ENCODE results near the gene DRD3. TPM values are rescaled to one million over a fixed set of nuclear protein-coding genes. Genes with fewer than 3 reads are reported as not detected.

DRD3 gene
- total RNA-seq, 1 experiment from 2014 or later = not detected

DNA sequence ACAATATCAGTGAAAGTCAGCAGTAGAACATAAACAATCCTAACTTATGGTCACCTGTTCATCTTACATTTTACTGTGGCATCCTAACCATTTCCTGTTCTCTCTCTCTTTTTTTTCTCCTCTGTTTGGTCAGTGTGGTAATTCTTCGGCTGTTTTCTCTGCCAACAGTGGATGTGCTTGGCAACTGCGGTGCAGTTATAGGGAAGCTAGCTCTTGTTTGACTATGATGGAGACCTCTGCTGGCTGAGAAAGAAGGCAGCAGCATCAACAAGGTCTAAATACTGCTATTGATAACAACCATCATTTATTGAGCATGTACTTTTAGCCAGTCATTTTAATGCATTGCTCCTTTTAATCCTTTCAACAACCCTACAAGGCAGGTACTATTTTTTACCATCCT, 723 bp upstream of the DRD3 start:
- no peak overlapping the region for H2BK120ac ChIP-seq (ENCODE audit: low read depth, low read length, poor library complexity, severe bottlenecking)
- H3K4me3 Mint-ChIP-seq = no peak overlapping the region
- no CpG with 5 or more reads among the region's 2 CpGs for WGBS (ENCODE audit: extremely low coverage, insufficient read length, low lambda C conversion rate)
- no peaks in the 10 kb centered on the region for H3K9me3 ChIP-seq (ENCODE audit: control insufficient read depth, low read depth, low read length)
- no peak overlapping the region for H2BK20ac ChIP-seq (ENCODE audit: low read depth, low read length, poor library complexity, severe bottlenecking)
- H3K4me2 ChIP-seq (ENCODE audit: insufficient read depth, insufficient read length, low read length) = no peak overlapping the region
- H3K9me3 Mint-ChIP-seq = peaks cover 4 to 6% of the 10 kb centered on the region in 2 experiments; a peak in 3 of 5 replicates
- no peak overlapping the region for H2BK15ac ChIP-seq (ENCODE audit: low read depth, low read length)
- peak; percentile 52 for DNase-seq
- no peak overlapping the region for H3K27ac Mint-ChIP-seq
- no peak overlapping the region for H3K27ac ChIP-seq (ENCODE audit: insufficient read length, low read depth, low read length)
- H3K4ac ChIP-seq (ENCODE audit: low read depth, low read length) = no peak overlapping the region
- H3K79me2 ChIP-seq (ENCODE audit: insufficient read depth, low read length) = no peaks in the 10 kb centered on the region
- no peak overlapping the region for H3K23ac ChIP-seq (ENCODE audit: insufficient read length, low read depth, low read length)
- H4K8ac ChIP-seq (replicated peaks; ENCODE audit: insufficient read length, low read depth, low read length) = no peak overlapping the region
- no peak overlapping the region for H3T11ph ChIP-seq (ENCODE audit: low read length)
- H2AK5ac ChIP-seq (ENCODE audit: insufficient read length, low read length) = no peak overlapping the region
- H3K36me3 Mint-ChIP-seq (ENCODE audit: insufficient read depth in 1 of 3, low read depth in 3 of 3) = peaks cover 0 to 4% (median 1%) of the 10 kb centered on the region in 3 experiments; a peak in 3 of 7 replicates
- no peak overlapping the region for H3K9ac ChIP-seq (ENCODE audit: extremely low read depth, insufficient read length, low read length)
- no peak overlapping the region for H2BK5ac ChIP-seq (ENCODE audit: insufficient read length, low read length)
- no peak overlapping the region for H4K5ac ChIP-seq (ENCODE audit: insufficient read length, low read depth, low read length)
- no peak overlapping the region for H2BK12ac ChIP-seq (ENCODE audit: insufficient read length, low read depth, low read length)
- peaks cover 6% of the 10 kb centered on the region; the same call in 1 of the 2 replicates for H3K4me1 ChIP-seq (ENCODE audit: insufficient read depth, low read length)
- H3K79me1 ChIP-seq (ENCODE audit: insufficient read depth, low read depth, low read length, poor library complexity, severe bottlenecking) = no peaks in the 10 kb centered on the region
- peaks cover 41 to 47% of the 10 kb centered on the region in 2 experiments for H3K4me1 Mint-ChIP-seq
- H3K18ac ChIP-seq (ENCODE audit: insufficient read length, low read depth, low read length) = no peak overlapping the region
- H3K27me3 ChIP-seq (ENCODE audit: insufficient read depth, low read length) = no peaks in the 10 kb centered on the region
- TF ChIP-seq, protein P1, sequence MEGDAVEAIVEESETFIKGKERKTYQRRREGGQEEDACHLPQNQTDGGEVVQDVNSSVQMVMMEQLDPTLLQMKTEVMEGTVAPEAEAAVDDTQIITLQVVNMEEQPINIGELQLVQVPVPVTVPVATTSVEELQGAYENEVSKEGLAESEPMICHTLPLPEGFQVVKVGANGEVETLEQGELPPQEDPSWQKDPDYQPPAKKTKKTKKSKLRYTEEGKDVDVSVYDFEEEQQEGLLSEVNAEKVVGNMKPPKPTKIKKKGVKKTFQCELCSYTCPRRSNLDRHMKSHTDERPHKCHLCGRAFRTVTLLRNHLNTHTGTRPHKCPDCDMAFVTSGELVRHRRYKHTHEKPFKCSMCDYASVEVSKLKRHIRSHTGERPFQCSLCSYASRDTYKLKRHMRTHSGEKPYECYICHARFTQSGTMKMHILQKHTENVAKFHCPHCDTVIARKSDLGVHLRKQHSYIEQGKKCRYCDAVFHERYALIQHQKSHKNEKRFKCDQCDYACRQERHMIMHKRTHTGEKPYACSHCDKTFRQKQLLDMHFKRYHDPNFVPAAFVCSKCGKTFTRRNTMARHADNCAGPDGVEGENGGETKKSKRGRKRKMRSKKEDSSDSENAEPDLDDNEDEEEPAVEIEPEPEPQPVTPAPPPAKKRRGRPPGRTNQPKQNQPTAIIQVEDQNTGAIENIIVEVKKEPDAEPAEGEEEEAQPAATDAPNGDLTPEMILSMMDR (conservative IDR thresholded peaks at IDR 0.05) = peak; percentile 70
- H3K14ac ChIP-seq (ENCODE audit: insufficient read depth, low read length) = no peak overlapping the region
- no peak overlapping the region for H4K91ac ChIP-seq (ENCODE audit: insufficient read length, low read depth, low read length)
- no peaks in the 10 kb centered on the region for H4K20me1 ChIP-seq (ENCODE audit: control insufficient read depth, insufficient read depth, insufficient read length)
- H3K56ac ChIP-seq (ENCODE audit: insufficient read length, low read depth, low read length) = no peak overlapping the region
- H2AFZ ChIP-seq (ENCODE audit: low read length) = no peak overlapping the region
- H3K23me2 ChIP-seq (ENCODE audit: insufficient read length, low read depth, low read length, poor library complexity, severe bottlenecking) = no peaks in the 10 kb centered on the region
- H3K27me3 Mint-ChIP-seq (ENCODE audit: low read depth) = no peaks in the 10 kb centered on the region

Measured in H9 (cell line).